ENCODE data around the gene NPPC.

NPPC gene

DNA sequence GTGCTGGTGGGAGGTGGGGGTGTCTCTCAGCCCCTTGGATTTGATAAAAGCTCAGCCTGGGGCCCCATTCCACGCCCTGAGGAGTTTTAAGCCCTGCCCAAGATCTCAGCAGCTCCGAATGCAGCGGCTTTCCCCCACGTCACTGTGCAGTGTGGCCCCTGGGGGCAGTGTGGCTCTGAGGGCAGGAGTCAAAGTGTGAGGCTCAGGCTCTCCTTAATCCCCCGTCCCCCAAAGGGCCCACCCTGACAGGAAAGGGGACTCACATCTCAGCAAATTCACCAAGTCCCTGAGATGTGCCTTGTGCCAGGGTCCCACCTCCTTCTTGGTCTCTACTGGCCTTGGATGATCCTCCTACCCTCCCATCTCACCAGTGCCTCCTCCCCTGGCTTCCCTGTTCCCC lies 25.2 kb downstream of the NPPC start:
- Histone ChIP-seq H3K4me3 (ENCODE audit: low read depth, low read length, poor library complexity, severe bottlenecking) (no peak overlapping the region), H3F3A (ENCODE audit: insufficient read depth, low read length) (no peaks in the 10 kb centered on the region), H3K4me2 (ENCODE audit: low read length) (no peak overlapping the region), H2AFZ (ENCODE audit: low read length) (no peak overlapping the region), H3K79me2 (ENCODE audit: insufficient read depth, low read length) (no peaks in the 10 kb centered on the region), H3K9me2 (ENCODE audit: low read depth, low read length) (no peaks in the 10 kb centered on the region), H3K9ac (ENCODE audit: low read length) (no peak overlapping the region), H3K9me3 (ENCODE audit: low read length) (no peaks in the 10 kb centered on the region), H3K36me3 (ENCODE audit: insufficient read depth, low read length) (no peaks in the 10 kb centered on the region), H3K4me1 (ENCODE audit: insufficient read depth, low read length, severe bottlenecking) (no peaks in the 10 kb centered on the region), H3K27ac (ENCODE audit: low read depth, low read length, poor library complexity, severe bottlenecking) (no peak overlapping the region), H4K20me1 (ENCODE audit: insufficient read depth, low read length) (no peaks in the 10 kb centered on the region), H3K27me3 (ENCODE audit: insufficient read depth, low read length) (no peaks in the 10 kb centered on the region; the same call in 1 of the 2 replicates)
- no peak for TF ChIP-seq EZH2 (IDR thresholded peaks at IDR 0.05; ENCODE audit: borderline replicate concordance, low read length)
- TF ChIP-seq CTCF (IDR thresholded peaks at IDR 0.05; ENCODE audit: low read length), result no peak

GRCh38 chr2:231900486-231900942 lies 25.7 kb downstream of the NPPC start:
- Histone ChIP-seq H2AFZ (ENCODE audit: low read length) (no peak overlapping the region), H3K4me3 (ENCODE audit: low read depth, low read length, poor library complexity, severe bottlenecking) (no peak overlapping the region)
- TF ChIP-seq EZH2 (IDR thresholded peaks at IDR 0.05; ENCODE audit: borderline replicate concordance, low read length), result no peak
- TF ChIP-seq CTCF (IDR thresholded peaks at IDR 0.05; ENCODE audit: low read length), result peak; percentile 85

GRCh38 chr2:231894566-231895380 lies 31.4 kb downstream of the NPPC start:
- Histone ChIP-seq H3K9me3 (ENCODE audit: low read length) (no peaks in the 10 kb centered on the region), H3K9ac (ENCODE audit: low read length) (no peak overlapping the region), H3K27ac (ENCODE audit: low read depth, low read length, poor library complexity, severe bottlenecking) (no peak overlapping the region), H3K27me3 (ENCODE audit: insufficient read depth, low read length) (no peaks in the 10 kb centered on the region; the same call in 1 of the 2 replicates), H3K4me2 (ENCODE audit: low read length) (0 out of 2 replicates have a peak overlapping the region, but pooled peaks have one; percentile 5), H3F3A (ENCODE audit: insufficient read depth, low read length) (no peaks in the 10 kb centered on the region), H3K79me2 (ENCODE audit: insufficient read depth, low read length) (no peaks in the 10 kb centered on the region), H3K4me3 (ENCODE audit: low read depth, low read length, poor library complexity, severe bottlenecking) (no peak overlapping the region), H3K9me2 (ENCODE audit: low read depth, low read length) (no peaks in the 10 kb centered on the region), H3K4me1 (ENCODE audit: insufficient read depth, low read length, severe bottlenecking) (no peaks in the 10 kb centered on the region), H2AFZ (ENCODE audit: low read length) (no peak overlapping the region), H4K20me1 (ENCODE audit: insufficient read depth, low read length) (no peaks in the 10 kb centered on the region), H3K36me3 (ENCODE audit: insufficient read depth, low read length) (no peaks in the 10 kb centered on the region)
- no peak for TF ChIP-seq CTCF (IDR thresholded peaks at IDR 0.05; ENCODE audit: low read length)
- no peak for TF ChIP-seq EZH2 (IDR thresholded peaks at IDR 0.05; ENCODE audit: borderline replicate concordance, low read length)

More at GRCh38 chr2:231900486-231900942, 25.7 kb downstream of the NPPC start:
- H3K4me2 ChIP-seq (ENCODE audit: low read length), result no peak overlapping the region
- no peaks in the 10 kb centered on the region for H3K9me3 ChIP-seq (ENCODE audit: low read length)
- H3K9ac ChIP-seq (ENCODE audit: low read length), result no peak overlapping the region
- H3K9me2 ChIP-seq (ENCODE audit: low read depth, low read length), result no peaks in the 10 kb centered on the region
- no peaks in the 10 kb centered on the region; the same call in 1 of the 2 replicates for H3K27me3 ChIP-seq (ENCODE audit: insufficient read depth, low read length)
- H3K27ac ChIP-seq (ENCODE audit: low read depth, low read length, poor library complexity, severe bottlenecking), result no peak overlapping the region
- no peaks in the 10 kb centered on the region for H3K79me2 ChIP-seq (ENCODE audit: insufficient read depth, low read length)
- H4K20me1 ChIP-seq (ENCODE audit: insufficient read depth, low read length), result no peaks in the 10 kb centered on the region
- no peaks in the 10 kb centered on the region for H3K36me3 ChIP-seq (ENCODE audit: insufficient read depth, low read length)
- H3K4me1 ChIP-seq (ENCODE audit: insufficient read depth, low read length, severe bottlenecking), result no peaks in the 10 kb centered on the region
- H3F3A ChIP-seq (ENCODE audit: insufficient read depth, low read length), result no peaks in the 10 kb centered on the region

Measured in OCI-LY1 (cell line).